Measurements from ENCODE around the gene EIF4A3.
A peak's percentile ranks its signal among the peaks of the same experiment; 100 is the strongest.

Gene EIF4A3

GRCh38 chr17:80111702-80112470 is 35.0 kb downstream of the EIF4A3 start:
- no peak for DNase-seq

GRCh38 chr17:80110927-80111701 is 35.8 kb downstream of the EIF4A3 start:
- DNase-seq: no peak

- no peak for DNase-seq
Observed at GRCh38 chr17:80110447-80110812, 36.5 kb downstream of the EIF4A3 start.

- no peak for DNase-seq
Observed at GRCh38 chr17:80109713-80110446, 37.0 kb downstream of the EIF4A3 start.

GRCh38 chr17:80109066-80109660 is 37.8 kb downstream of the EIF4A3 start:
- no peak for DNase-seq

- no peak for DNase-seq
Observed at GRCh38 chr17:80108036-80108971, 38.6 kb downstream of the EIF4A3 start.

GRCh38 chr17:80107231-80108021 is 39.5 kb downstream of the EIF4A3 start:
- no peak for DNase-seq

GRCh38 chr17:80106751-80107150 is 40.2 kb downstream of the EIF4A3 start:
- no peak for DNase-seq

- no peak for DNase-seq
Observed at GRCh38 chr17:80106176-80106575, 40.8 kb downstream of the EIF4A3 start.

GRCh38 chr17:80105762-80106161 is 41.2 kb downstream of the EIF4A3 start:
- DNase-seq: no peak

GRCh38 chr17:80104956-80105375 is 42.0 kb downstream of the EIF4A3 start:
- no peak for DNase-seq

- no peak for DNase-seq
Observed at GRCh38 chr17:80104321-80104955, 42.5 kb downstream of the EIF4A3 start.

- no peak for DNase-seq
Observed at GRCh38 chr17:80103449-80104085, 43.4 kb downstream of the EIF4A3 start.

- DNase-seq: no peak
Observed at GRCh38 chr17:80102664-80103448, 44.1 kb downstream of the EIF4A3 start.

- DNase-seq: no peak
Observed at GRCh38 chr17:80101946-80102663, 44.8 kb downstream of the EIF4A3 start.

- DNase-seq: peak; percentile 88
Observed at GRCh38 chr17:80101011-80101945, 45.6 kb downstream of the EIF4A3 start, which contains the start of gene GAA. Gene GAA, plus strand, starts transcription at chr17:80101581. Its CDS starts 3,006 bp downstream, at chr17:80104587.

- DNase-seq: no peak
Observed at GRCh38 chr17:80100035-80100323, 46.9 kb downstream of the EIF4A3 start.

Measured in effector CD4-positive, alpha-beta T cell (primary cell).